Neural progenitor cell (in vitro differentiated cells): ENCODE measurements around the gene CYBC1. TPM values are rescaled to one million over a fixed set of nuclear protein-coding genes. Genes with fewer than 3 reads are reported as not detected.
"Not testable (repeated sequence)": the region's sequence is repeated elsewhere in the genome, so short reads cannot be mapped to it uniquely, and the experiment has no call there.

Experiments
- DNase-seq: peaks from one replicate; pipeline ENCODE4 v3.0.0-alpha.2; 2016; ENCODE audit warnings: low spot score
- H2AFZ ChIP-seq: fragments of 200-600 bp; sonication (generic); replicated peaks from 2 replicates; pipeline ENCODE4 v1.6.1; 2016; ENCODE audit warnings: antibody characterized with exemption
- H3F3A ChIP-seq: fragments of 200-600 bp; sonication (generic); 2 replicates; pipeline ENCODE4 v1.6.1; 2016; ENCODE audit warnings: antibody characterized with exemption, low read depth
- H3K27ac ChIP-seq: fragments of 200-600 bp; sonication (generic); 2 replicates; pipeline ENCODE4 v1.5.1; 2016; ENCODE audit warnings: mild to moderate bottlenecking
- H3K27me3 ChIP-seq: fragments of 200-600 bp; sonication (generic); 2 replicates; pipeline ENCODE4 v1.6.1; 2016; ENCODE audit warnings: mild to moderate bottlenecking, moderate library complexity
- H3K36me3 ChIP-seq: fragments of 200-600 bp; sonication (generic); 2 replicates; pipeline ENCODE4 v1.5.1; 2016
- H3K4me1 ChIP-seq: fragments of 200-600 bp; sonication (generic); 2 replicates; pipeline ENCODE4 v1.6.1; 2016; ENCODE audit warnings: mixed run types
- H3K4me2 ChIP-seq: fragments of 200-600 bp; sonication (generic); 2 replicates; pipeline ENCODE4 v1.6.1; 2016
- H3K4me3 ChIP-seq: fragments of 200-600 bp; sonication (generic); 2 replicates; pipeline ENCODE4 v1.5.1; 2016
- H3K79me2 ChIP-seq: fragments of 200-600 bp; sonication (generic); 2 replicates; pipeline ENCODE4 v1.6.1; 2016; ENCODE audit warnings: low read depth
- H3K9ac ChIP-seq: fragments of 200-600 bp; sonication (generic); 2 replicates; pipeline ENCODE4 v1.6.1; 2016
- H3K9me3 ChIP-seq: fragments of 200-600 bp; sonication (generic); 2 replicates; pipeline ENCODE4 v1.5.1; 2016; ENCODE audit warnings: low read depth
- H4K20me1 ChIP-seq: fragments of 200-600 bp; sonication (generic); 2 replicates; pipeline ENCODE4 v1.6.1; 2016; ENCODE audit warnings: low read depth
- H3K27ac Mint-ChIP-seq: 3 replicates; pipeline ENCODE4 v1.8.0; 2021; ENCODE audit warnings: mixed read lengths
- H3K27me3 Mint-ChIP-seq: 2 replicates; pipeline ENCODE4 v1.8.0; 2022; ENCODE audit warnings: low read depth, mild to moderate bottlenecking, inconsistent platforms, moderate library complexity, mixed read lengths; ENCODE audit not compliant: insufficient read depth
- H3K36me3 Mint-ChIP-seq: 3 replicates; pipeline ENCODE4 v1.8.0; 2021; ENCODE audit warnings: mixed read lengths
- H3K4me1 Mint-ChIP-seq: 3 replicates; pipeline ENCODE4 v1.8.0; 2021; ENCODE audit warnings: mixed read lengths
- H3K4me3 Mint-ChIP-seq: 3 replicates; pipeline ENCODE4 v1.8.0; 2021; ENCODE audit warnings: mild to moderate bottlenecking, moderate library complexity, mixed read lengths
- H3K9me3 Mint-ChIP-seq: 3 replicates; pipeline ENCODE4 v1.8.0; 2020; ENCODE audit warnings: mixed read lengths
- EZH2 ChIP-seq: fragments of 200-600 bp; sonication (generic); IDR thresholded peaks from 2 replicates; pipeline ENCODE4 v1.6.1; 2017; ENCODE audit warnings: antibody characterized with exemption, mild to moderate bottlenecking, moderate library complexity
- EZH2phosphoT487 ChIP-seq: fragments of 200-600 bp; sonication (generic); IDR thresholded peaks from 2 replicates; pipeline ENCODE4 v1.6.1; 2017; ENCODE audit warnings: antibody characterized with exemption
- total RNA-seq: library from RNA; depleted of rRNA; stranded (reverse); fragments of >200 nt; gene quantifications from 2 replicates; pipeline ENCODE4 v1.2.3, GENCODE V29; 2015; ENCODE audit warnings: low replicate concordance
- TF ChIP-seq, protein P1 (sequence below): fragments of 200-600 bp; sonication (generic); IDR thresholded peaks from 2 replicates; pipeline ENCODE4 v1.5.1; 2017; ENCODE audit warnings: antibody characterized with exemption, mild to moderate bottlenecking

The CYBC1 gene
- total RNA-seq, 1 donor from 2014 or later = 75.1 TPM

- peaks cover 12% of the 10 kb centered on the region for H3F3A ChIP-seq
- H3K9ac ChIP-seq = no peak overlapping the region
- H3K4me3 Mint-ChIP-seq = no peak overlapping the region
- no peak overlapping the region for H3K4me2 ChIP-seq
- no peaks in the 10 kb centered on the region for H3K27me3 ChIP-seq
- H3K4me3 ChIP-seq = no peak overlapping the region
- peaks cover 11% of the 10 kb centered on the region for H3K27me3 Mint-ChIP-seq
- H3K27ac Mint-ChIP-seq = no peak overlapping the region
- no peaks in the 10 kb centered on the region for H3K36me3 ChIP-seq
- H3K9me3 Mint-ChIP-seq = no peaks in the 10 kb centered on the region
- H4K20me1 ChIP-seq = peaks cover 32% of the 10 kb centered on the region
- TF ChIP-seq, protein P1, sequence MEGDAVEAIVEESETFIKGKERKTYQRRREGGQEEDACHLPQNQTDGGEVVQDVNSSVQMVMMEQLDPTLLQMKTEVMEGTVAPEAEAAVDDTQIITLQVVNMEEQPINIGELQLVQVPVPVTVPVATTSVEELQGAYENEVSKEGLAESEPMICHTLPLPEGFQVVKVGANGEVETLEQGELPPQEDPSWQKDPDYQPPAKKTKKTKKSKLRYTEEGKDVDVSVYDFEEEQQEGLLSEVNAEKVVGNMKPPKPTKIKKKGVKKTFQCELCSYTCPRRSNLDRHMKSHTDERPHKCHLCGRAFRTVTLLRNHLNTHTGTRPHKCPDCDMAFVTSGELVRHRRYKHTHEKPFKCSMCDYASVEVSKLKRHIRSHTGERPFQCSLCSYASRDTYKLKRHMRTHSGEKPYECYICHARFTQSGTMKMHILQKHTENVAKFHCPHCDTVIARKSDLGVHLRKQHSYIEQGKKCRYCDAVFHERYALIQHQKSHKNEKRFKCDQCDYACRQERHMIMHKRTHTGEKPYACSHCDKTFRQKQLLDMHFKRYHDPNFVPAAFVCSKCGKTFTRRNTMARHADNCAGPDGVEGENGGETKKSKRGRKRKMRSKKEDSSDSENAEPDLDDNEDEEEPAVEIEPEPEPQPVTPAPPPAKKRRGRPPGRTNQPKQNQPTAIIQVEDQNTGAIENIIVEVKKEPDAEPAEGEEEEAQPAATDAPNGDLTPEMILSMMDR = no peak
- TF ChIP-seq EZH2phosphoT487 (no peak), EZH2 (no peak)
- peaks cover 17% of the 10 kb centered on the region for H3K79me2 ChIP-seq
- DNase-seq = no peak
- H3K27ac ChIP-seq = no peak overlapping the region
- no peak overlapping the region for H2AFZ ChIP-seq
- H3K4me1 Mint-ChIP-seq = peaks cover 19% of the 10 kb centered on the region
- peaks cover 10% of the 10 kb centered on the region for H3K4me1 ChIP-seq
- no peaks in the 10 kb centered on the region for H3K9me3 ChIP-seq
- H3K36me3 Mint-ChIP-seq = peaks cover 37% of the 10 kb centered on the region
These were observed 11.4 kb upstream of the CYBC1 start for GRCh38 chr17:82461827-82462524.

- Mint-ChIP-seq H3K4me1 (peaks cover 20% of the 10 kb centered on the region), H3K27me3 (peaks cover 11% of the 10 kb centered on the region), H3K4me3 (peak overlapping the region; percentile 98), H3K36me3 (peaks cover 29% of the 10 kb centered on the region)
- Histone ChIP-seq H3K4me1 (peaks cover 10% of the 10 kb centered on the region), H3K79me2 (peaks cover 17% of the 10 kb centered on the region), H3F3A (peaks cover 12% of the 10 kb centered on the region), H3K4me3 (peak overlapping the region; percentile 94), H4K20me1 (peaks cover 29% of the 10 kb centered on the region), H3K4me2 (peak overlapping the region; percentile 92)
- not testable (repeated sequence) for H3K9me3 ChIP-seq, H3K9me3 Mint-ChIP-seq, DNase-seq, H3K9ac ChIP-seq, H3K27ac ChIP-seq, H3K27me3 ChIP-seq, H3K36me3 ChIP-seq, H2AFZ ChIP-seq, H3K27ac Mint-ChIP-seq
These were observed 9.4 kb upstream of the CYBC1 start for GRCh38 chr17:82459936-82460335.

DNA sequence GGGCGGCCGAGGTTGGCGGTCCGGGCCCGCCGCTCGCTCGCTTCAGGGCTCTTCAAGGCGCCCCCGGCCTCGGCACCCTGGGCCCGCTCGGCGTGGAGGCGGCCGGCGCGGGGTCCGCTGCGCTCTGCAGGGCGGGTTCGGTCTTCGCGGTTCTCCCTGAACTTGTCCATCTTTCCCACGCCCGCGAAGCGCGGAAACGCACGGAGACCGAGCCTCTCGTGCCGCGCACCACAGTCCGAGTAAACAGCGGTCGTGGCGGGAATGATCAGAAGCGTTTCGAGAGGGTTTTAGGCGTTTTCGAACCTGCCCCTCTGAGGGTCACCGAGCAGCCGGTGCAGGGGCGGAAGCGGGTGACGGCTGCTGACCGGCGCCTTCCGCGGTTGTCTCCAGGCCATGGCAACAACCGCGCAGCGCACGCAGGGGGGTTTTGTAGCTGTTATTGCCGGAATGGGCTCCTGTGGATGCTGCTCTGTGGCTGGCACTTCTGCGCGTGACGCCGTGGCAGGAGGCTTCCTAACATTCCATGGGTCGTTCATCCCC lies 8.4 kb upstream of the CYBC1 start:
- H3K4me3 Mint-ChIP-seq = peak overlapping the region; percentile 98
- Histone ChIP-seq H3K4me3 (peak overlapping the region; percentile 94), H3K4me1 (peaks cover 10% of the 10 kb centered on the region), H3K9ac (peak overlapping the region; percentile 66), H3K79me2 (peaks cover 17% of the 10 kb centered on the region), H3K27ac (no peak overlapping the region), H3K36me3 (no peaks in the 10 kb centered on the region), H2AFZ (peak overlapping the region; percentile 48), H4K20me1 (peaks cover 29% of the 10 kb centered on the region), H3K4me2 (peak overlapping the region; percentile 92), H3F3A (peaks cover 12% of the 10 kb centered on the region), H3K9me3 (no peaks in the 10 kb centered on the region), H3K27me3 (no peaks in the 10 kb centered on the region)
- DNase-seq = peak; percentile 58
- peaks cover 11% of the 10 kb centered on the region for H3K27me3 Mint-ChIP-seq
- H3K9me3 Mint-ChIP-seq = peaks cover 3% of the 10 kb centered on the region
- peaks cover 21% of the 10 kb centered on the region for H3K36me3 Mint-ChIP-seq
- TF ChIP-seq EZH2 = no peak
- TF ChIP-seq, protein P1 = no peak
- TF ChIP-seq EZH2phosphoT487 = no peak
- peak overlapping the region; percentile 81 for H3K27ac Mint-ChIP-seq
- H3K4me1 Mint-ChIP-seq = peaks cover 20% of the 10 kb centered on the region
